ENCODE measurements around the gene STARD7. TPM values are rescaled to one million over a fixed set of nuclear protein-coding genes. Genes with fewer than 3 reads are reported as not detected.

The STARD7 gene
- total RNA-seq, 2 donors from 2014 or later, result 68.5 to 91.3 TPM

DNA sequence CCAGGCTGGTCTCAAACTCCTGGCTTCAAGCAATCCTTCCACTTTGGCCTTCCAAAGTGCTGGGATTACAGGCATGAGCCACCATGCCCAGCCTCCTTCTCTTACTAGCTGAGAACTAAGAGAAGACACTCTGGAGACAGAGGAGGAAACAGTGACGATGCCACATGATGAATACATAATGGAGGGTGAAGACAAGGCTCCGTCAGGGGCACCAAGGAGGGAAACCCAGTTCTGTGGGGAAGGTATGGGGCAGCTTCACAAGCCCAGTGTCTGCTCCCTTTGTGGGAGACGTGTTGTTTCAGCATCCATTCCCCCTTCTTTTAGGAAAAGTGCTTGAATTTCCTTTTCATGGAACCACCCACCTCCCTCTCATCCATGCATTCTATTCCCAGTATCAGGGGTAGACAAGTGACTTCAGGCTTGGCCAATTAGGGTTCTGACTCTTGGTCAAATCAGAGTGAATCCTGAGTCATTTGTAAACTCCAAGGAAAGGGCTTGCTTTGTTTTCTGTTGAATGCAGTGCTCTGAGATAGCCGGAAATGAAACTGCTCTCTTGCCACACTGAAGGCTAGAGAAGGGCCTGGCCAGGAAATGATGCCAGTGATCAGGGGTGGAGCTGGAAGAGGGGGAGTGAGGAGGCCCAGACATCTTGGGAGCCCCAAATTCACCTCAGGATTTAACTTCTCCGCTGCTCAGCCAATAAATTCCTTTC is 33.4 kb upstream of the STARD7 start:
- H3K27ac ChIP-seq, result peak overlapping the region in 2 of 4 donors; percentile 32 to 74
- TF ChIP-seq CTCF (IDR thresholded peaks at IDR 0.05) (no peak), POLR2A (IDR thresholded peaks at IDR 0.05) (no peak)
- intact Hi-C loops (cut with DNase I), result no loop called here

DNA sequence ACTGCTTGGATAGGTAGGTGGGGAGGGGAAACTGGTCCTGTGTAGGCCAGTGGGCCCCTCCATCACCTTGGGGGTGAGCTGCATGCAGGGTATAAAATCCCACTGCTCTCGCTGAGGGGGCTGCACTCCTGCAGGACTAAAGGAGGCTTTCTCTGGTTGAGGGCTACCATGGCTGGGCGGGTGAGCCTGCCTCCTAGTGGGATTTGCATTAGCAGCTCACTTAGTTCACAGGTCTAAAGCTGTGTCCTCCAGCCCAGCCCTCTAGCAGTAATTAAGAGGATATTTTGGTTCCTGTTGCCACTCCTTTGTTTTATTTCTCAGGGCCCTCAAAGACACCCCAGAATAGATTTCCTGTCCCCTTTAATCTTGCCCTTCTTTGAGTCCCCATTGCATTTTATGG is 32.6 kb upstream of the STARD7 start:
- no peak for ATAC-seq
- 96% methylated on average over 2 of the region's 2 CpGs; no CpG with 5 or more reads in 1 of the 2 donors for WGBS, 2 donors
- TF ChIP-seq POLR2A (IDR thresholded peaks at IDR 0.05) (no peak), CTCF (IDR thresholded peaks at IDR 0.05) (no peak)
- Histone ChIP-seq H3K4me1 (no peaks in the 10 kb centered on the region), H3K36me3 (replicated peaks in 1 of 2; ENCODE audit: insufficient read depth in 1 of 2, low read depth in 2 of 2) (no peaks in the 10 kb centered on the region), H3K27me3 (no peaks in the 10 kb centered on the region), H3K9me3 (no peaks in the 10 kb centered on the region), H3K4me3 (no peak overlapping the region), H3K27ac (peak overlapping the region in 1 of 4 donors; percentile 74)
- DNase-seq, result no peak
- intact Hi-C loops (cut with DNase I), result no loop called here

More for the DNA sequence above, 33.4 kb upstream of the STARD7 start:
- peak in 1 of 4 donors; percentile 60 for DNase-seq
- Histone ChIP-seq H3K9me3 (no peaks in the 10 kb centered on the region), H3K4me3 (no peak overlapping the region), H3K36me3 (replicated peaks in 1 of 2; ENCODE audit: insufficient read depth in 1 of 2, low read depth in 2 of 2) (no peaks in the 10 kb centered on the region), H3K27me3 (no peaks in the 10 kb centered on the region), H3K4me1 (no peaks in the 10 kb centered on the region)
- 53 to 77% methylated on average over 5 of the region's 5 CpGs for WGBS, 2 donors
- no peak for ATAC-seq

DNA sequence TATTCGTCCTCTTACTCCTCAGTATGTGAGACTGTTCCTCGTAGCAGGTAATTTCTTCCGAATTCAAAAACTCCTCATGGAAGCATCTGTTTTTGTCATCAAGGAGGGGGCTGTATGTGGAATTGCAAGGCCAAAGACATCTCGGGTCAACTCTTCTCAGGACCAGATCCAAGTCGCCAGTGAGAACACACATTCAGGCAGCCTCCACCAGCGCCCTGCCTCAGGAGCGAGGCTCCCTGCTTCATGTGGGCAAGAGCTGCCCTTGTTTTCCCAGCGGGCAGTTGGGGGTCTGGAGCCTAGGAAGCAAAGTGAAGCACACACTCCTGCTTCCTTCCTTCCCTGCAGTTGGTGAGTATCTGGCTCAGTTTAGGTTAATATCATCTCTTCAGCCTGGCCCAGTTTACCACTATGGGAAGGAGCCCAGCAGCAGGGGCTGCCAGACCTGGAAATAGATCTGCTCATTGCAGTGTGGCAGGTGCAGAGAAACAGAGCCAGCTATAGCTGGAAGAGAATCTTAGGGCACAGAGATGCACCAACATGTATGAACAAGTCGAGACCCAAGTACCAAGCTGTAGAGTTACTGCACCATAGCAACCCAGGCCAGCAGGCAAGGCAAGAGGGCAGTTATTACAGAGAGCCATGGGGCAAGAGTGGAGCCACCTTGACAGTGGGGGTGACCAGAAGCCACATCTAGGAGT is 31.9 kb upstream of the STARD7 start:
- H3K4me1 ChIP-seq, result no peaks in the 10 kb centered on the region
- intact Hi-C loops (cut with DNase I), result no loop called here
- H3K9me3 ChIP-seq, result no peaks in the 10 kb centered on the region
- DNase-seq (no peak), ATAC-seq (no peak)
- H3K4me3 ChIP-seq, result no peak overlapping the region
- 92% methylated on average over 9 of the region's 9 CpGs for WGBS, 2 donors
- no peaks in the 10 kb centered on the region for H3K27me3 ChIP-seq
- TF ChIP-seq POLR2A (IDR thresholded peaks at IDR 0.05), result no peak
- H3K36me3 ChIP-seq (replicated peaks in 1 of 2; ENCODE audit: insufficient read depth in 1 of 2, low read depth in 2 of 2), result no peaks in the 10 kb centered on the region
- no peak overlapping the region for H3K27ac ChIP-seq

DNA sequence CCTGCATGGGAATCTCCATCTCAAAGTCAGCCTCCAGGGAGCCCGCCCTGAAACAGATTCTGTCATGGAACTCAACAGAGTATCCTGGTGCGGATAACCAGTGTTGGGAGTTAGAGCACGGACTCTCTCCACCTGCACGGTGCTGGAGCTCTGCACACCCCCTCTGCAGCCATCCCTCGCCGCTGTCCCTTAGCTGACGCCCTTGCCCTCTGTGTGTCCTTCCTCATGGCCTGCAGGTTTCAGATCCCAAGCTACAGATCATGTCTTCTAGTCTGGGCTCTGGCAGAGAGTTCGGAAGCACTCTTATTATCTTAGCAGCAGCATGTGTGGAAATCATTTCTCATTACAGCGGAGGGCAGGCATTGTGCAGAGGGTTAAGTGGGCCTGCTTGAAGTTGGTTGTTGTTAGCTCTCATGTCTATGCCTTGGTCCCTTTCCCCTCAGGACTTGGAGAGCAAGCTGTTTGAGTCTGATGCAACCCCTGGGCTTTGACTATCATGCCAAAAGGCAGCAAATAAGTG is 31.2 kb upstream of the STARD7 start:
- TF ChIP-seq POLR2A (IDR thresholded peaks at IDR 0.05), result no peak
- TF ChIP-seq CTCF (IDR thresholded peaks at IDR 0.05), result no peak
- ATAC-seq (no peak), DNase-seq (no peak)
- H3K27me3 ChIP-seq, result no peaks in the 10 kb centered on the region
- no peaks in the 10 kb centered on the region for H3K9me3 ChIP-seq
- H3K27ac ChIP-seq, result no peak overlapping the region
- H3K4me1 ChIP-seq, result no peaks in the 10 kb centered on the region
- intact Hi-C loops (cut with DNase I), result no loop called here
- H3K4me3 ChIP-seq, result no peak overlapping the region
- H3K36me3 ChIP-seq (replicated peaks in 1 of 2; ENCODE audit: insufficient read depth in 1 of 2, low read depth in 2 of 2), result no peaks in the 10 kb centered on the region
- 93 to 97% methylated on average over 7 to 9 of the region's 9 CpGs for WGBS, 2 donors

DNA sequence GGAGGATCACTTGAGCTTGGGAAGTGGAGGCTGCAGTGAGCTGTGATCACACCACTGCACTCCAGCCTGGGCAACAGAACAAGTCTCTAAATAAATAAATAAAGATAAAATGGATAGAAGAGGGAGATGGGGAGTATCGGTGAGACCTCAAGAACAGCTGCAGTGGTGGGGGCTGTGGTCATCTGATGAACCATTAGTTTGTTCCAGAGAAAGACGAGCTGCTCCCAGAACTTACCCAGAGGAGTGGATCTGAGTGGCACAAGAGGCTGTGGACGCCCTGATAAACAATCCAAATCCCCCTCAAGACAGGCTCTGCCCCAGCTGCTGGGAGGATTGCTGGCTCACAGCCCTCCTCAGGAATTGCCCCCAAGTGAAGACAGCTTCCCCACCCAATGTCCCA is 30.5 kb upstream of the STARD7 start:
- no peak for DNase-seq
- H3K36me3 ChIP-seq (replicated peaks in 1 of 2; ENCODE audit: insufficient read depth in 1 of 2, low read depth in 2 of 2), result no peaks in the 10 kb centered on the region
- intact Hi-C loops (cut with DNase I), result no loop called here
- WGBS, 2 donors, result 79 to 85% methylated on average over 3 of the region's 3 CpGs
- H3K4me3 ChIP-seq, result no peak overlapping the region
- H3K4me1 ChIP-seq, result no peaks in the 10 kb centered on the region
- H3K9me3 ChIP-seq, result no peaks in the 10 kb centered on the region
- H3K27me3 ChIP-seq, result no peaks in the 10 kb centered on the region
- no peak for ATAC-seq
- TF ChIP-seq POLR2A (IDR thresholded peaks at IDR 0.05), result no peak
- TF ChIP-seq CTCF (IDR thresholded peaks at IDR 0.05), result no peak
- H3K27ac ChIP-seq, result no peak overlapping the region

All from body of pancreas (tissue), 4 donors.